Liver (tissue), 9 donors: ENCODE data around the gene ZNF276. TPM values are rescaled to one million over a fixed set of nuclear protein-coding genes. Genes with fewer than 3 reads are reported as not detected.

ENCODE experiments used
- DNase-seq: peaks from one replicate; pipeline ENCODE4 v3.0.0-alpha.2; 2017; ENCODE audit warnings: low spot score
- H3K27ac ChIP-seq, 2 donors: one replicate each; pipeline ENCODE4 v1.7.0; 2013; ENCODE audit warnings: inconsistent platforms in 2 of 2, low read length in 2 of 2, control low read depth in 1 of 2, low read depth in 1 of 2, mild to moderate bottlenecking in 1 of 2
- H3K27me3 ChIP-seq, 4 donors: one replicate each; pipeline versions ENCODE4 v1.6.1 to v1.7.0; 2013; ENCODE audit warnings: low read length in 3 of 4, inconsistent platforms in 1 of 4, mild to moderate bottlenecking in 1 of 4, moderate library complexity in 1 of 4; ENCODE audit not compliant: control insufficient read depth in 4 of 4, insufficient read depth in 4 of 4
- H3K36me3 ChIP-seq, 4 donors: one replicate each; pipeline versions ENCODE4 v1.6.1 to v1.7.0; 2013; ENCODE audit warnings: low read length in 3 of 4, mild to moderate bottlenecking in 3 of 4, low read depth in 1 of 4, moderate library complexity in 1 of 4; ENCODE audit not compliant: control insufficient read depth in 4 of 4, insufficient read depth in 3 of 4
- H3K4me1 ChIP-seq, 4 donors: one replicate each; pipeline versions ENCODE4 v1.6.1 to v1.7.0; 2013; ENCODE audit warnings: low read length in 3 of 4, mild to moderate bottlenecking in 3 of 4, moderate library complexity in 1 of 4; ENCODE audit not compliant: control insufficient read depth in 4 of 4, insufficient read depth in 4 of 4
- H3K4me3 ChIP-seq, 3 donors: one replicate each; pipeline versions ENCODE4 v1.6.1 to v1.7.0; 2013; ENCODE audit warnings: low read length in 3 of 3, control low read depth in 1 of 3, low read depth in 1 of 3, mild to moderate bottlenecking in 1 of 3
- H3K9ac ChIP-seq, 2 donors: one replicate each; pipeline ENCODE4 v1.7.0; 2013; ENCODE audit warnings: low read length in 2 of 2, mild to moderate bottlenecking in 2 of 2, moderate library complexity in 2 of 2, control low read depth in 1 of 2, low read depth in 1 of 2
- H3K9me3 ChIP-seq, 4 donors: one replicate each; pipeline versions ENCODE4 v1.6.1 to v1.7.0; 2013; ENCODE audit warnings: low read length in 3 of 4; ENCODE audit not compliant: control insufficient read depth in 4 of 4
- ATF3 ChIP-seq: IDR thresholded peaks from 2 replicates; pipeline ENCODE4 v1.6.1; 2016; ENCODE audit warnings: antibody characterized with exemption
- EGR1 ChIP-seq, 2 donors: IDR thresholded peaks; 2 replicates each; pipeline ENCODE4 v1.6.1; 2016 to 2018; ENCODE audit warnings: antibody characterized with exemption in 2 of 2, low read depth in 2 of 2
- FOXA1 ChIP-seq: IDR thresholded peaks from 2 replicates; pipeline ENCODE4 v1.6.1; 2016; ENCODE audit warnings: antibody characterized with exemption
- HNF4A ChIP-seq, 2 donors: conservative IDR thresholded peaks; 2 replicates each; pipeline ENCODE4 v1.6.1; 2016; ENCODE audit warnings: antibody characterized with exemption in 2 of 2, mild to moderate bottlenecking in 2 of 2
- HNF4G ChIP-seq: IDR thresholded peaks from 2 replicates; pipeline ENCODE4 v1.6.1; 2016; ENCODE audit warnings: antibody characterized with exemption
- JUND ChIP-seq, 2 donors: IDR thresholded peaks; 2 replicates each; pipeline ENCODE4 v1.6.1; 2016; ENCODE audit warnings: antibody characterized with exemption in 2 of 2
- MAX ChIP-seq: IDR thresholded peaks from 2 replicates; pipeline ENCODE4 v1.6.1; 2016; ENCODE audit warnings: antibody characterized with exemption
- NR2F2 ChIP-seq: IDR thresholded peaks from 2 replicates; pipeline ENCODE4 v1.6.1; 2016; ENCODE audit warnings: antibody characterized with exemption
- RAD21 ChIP-seq, 2 donors: IDR thresholded peaks; 2 replicates each; pipeline ENCODE4 v1.6.1; 2016; ENCODE audit warnings: antibody characterized with exemption in 2 of 2, mild to moderate bottlenecking in 2 of 2
- REST ChIP-seq: IDR thresholded peaks from 2 replicates; pipeline ENCODE4 v1.6.1; 2016; ENCODE audit warnings: antibody characterized with exemption, mild to moderate bottlenecking
- RXRA ChIP-seq, 2 donors: IDR thresholded peaks; 2 replicates each; pipeline ENCODE4 v1.6.1; 2017 to 2018; ENCODE audit warnings: antibody characterized with exemption in 2 of 2, mild to moderate bottlenecking in 1 of 2
- SP1 ChIP-seq: IDR thresholded peaks from 2 replicates; pipeline ENCODE4 v1.6.1; 2018; ENCODE audit warnings: antibody characterized with exemption, mild to moderate bottlenecking
- TAF1 ChIP-seq: conservative IDR thresholded peaks from 2 replicates; pipeline ENCODE4 v1.6.1; 2016; ENCODE audit warnings: antibody characterized with exemption, mild to moderate bottlenecking
- YY1 ChIP-seq: IDR thresholded peaks from 2 replicates; pipeline ENCODE4 v1.6.1; 2016; ENCODE audit warnings: antibody characterized with exemption, mild to moderate bottlenecking
- ZBTB33 ChIP-seq: IDR thresholded peaks from 2 replicates; pipeline ENCODE4 v1.6.1; 2016; ENCODE audit warnings: antibody characterized with exemption
- WGBS: extraction: QIAGEN DNeasy Blood & Tissue Kit; methylation state at CpG from one replicate; pipeline ENCODE4 v1.1.7; 2013; 5-methylcytosine and 5-hydroxymethylcytosine counted together
- polyA plus RNA-seq, 2 donors: library from polyadenylated mRNA; stranded (reverse) in 1 of 2; unstranded in 1 of 2; fragments of 200-250 nt in 1 of 2; fragments of >200 nt in 1 of 2; fragmentation: Nextera tagmentation in 1 of 2; extraction: Ambion mirVana in 1 of 2; gene quantifications; one replicate each; pipeline versions ENCODE4 v1.2.1 to v1.2.3, GENCODE V29; 2013 to 2015
- total RNA-seq, 2 donors: library from RNA; depleted of rRNA; stranded (reverse); fragments of >200 nt; gene quantifications; one replicate each; pipeline ENCODE4 v1.2.3, GENCODE V29; 2014
- donor health status: healthy.
- donor health status: healthy.
- donor health status: healthy.
- donor health status: healthy.
- donor health status: healthy.

ZNF276 gene
- total and polyA plus RNA-seq, 4 donors, result 4.9 to 22.8 (median 8.7) TPM

- Histone ChIP-seq H3K27ac (no peak overlapping the region), H3K36me3 (peaks cover 0 to 6% (median 1%) of the 10 kb centered on the region in 4 donors), H3K4me3 (no peak overlapping the region), H3K9ac (no peak overlapping the region), H3K9me3 (no peaks in the 10 kb centered on the region), H3K27me3 (no peaks in the 10 kb centered on the region), H3K4me1 (peaks cover 0 to 12% (median 9%) of the 10 kb centered on the region in 4 donors)
- TF ChIP-seq RXRA (IDR thresholded peaks at IDR 0.05), result no peak
- no peak for TF ChIP-seq YY1
- TF ChIP-seq FOXA1, result no peak
- no peak for TF ChIP-seq ATF3
- no peak for TF ChIP-seq ZBTB33
- 93% methylated on average over 9 of the region's 9 CpGs for WGBS
- DNase-seq, result no peak
These were observed 13.6 kb upstream of the ZNF276 start for GRCh38 chr16:89707695-89708094.

- Histone ChIP-seq H3K4me1 (peaks cover 0 to 12% (median 9%) of the 10 kb centered on the region in 4 donors), H3K4me3 (no peak overlapping the region), H3K9me3 (no peaks in the 10 kb centered on the region), H3K27ac (no peak overlapping the region), H3K36me3 (peaks cover 0 to 6% (median 1%) of the 10 kb centered on the region in 4 donors), H3K27me3 (no peaks in the 10 kb centered on the region), H3K9ac (no peak overlapping the region)
- WGBS, result 87% methylated on average over 19 of the region's 19 CpGs
- DNase-seq, result no peak
- TF ChIP-seq RAD21 (IDR thresholded peaks at IDR 0.05) (no peak), SP1 (no peak), RXRA (IDR thresholded peaks at IDR 0.05) (no peak), EGR1 (IDR thresholded peaks at IDR 0.05; ENCODE audit: low read depth in 2 of 2) (no peak), NR2F2 (no peak), HNF4A (conservative IDR thresholded peaks at IDR 0.05) (no peak), MAX (no peak), ZBTB33 (no peak), YY1 (no peak), JUND (IDR thresholded peaks at IDR 0.05) (no peak), FOXA1 (no peak), TAF1 (no peak), HNF4G (no peak), REST (no peak)
These were observed 12.8 kb upstream of the ZNF276 start for GRCh38 chr16:89708481-89708931.
